Measurements from ENCODE around the gene L3MBTL1.

L3MBTL1 gene

GRCh38 chr20:43507150-43508080 is at the start of gene L3MBTL1:
L3MBTL1 (plus strand) TSS chr20:43507697; CDS start chr20:43513504, 5,807 bp downstream.
- in situ Hi-C loops (cut with MboI; ENCODE audit: low pct_unique_long_range_greater_than_20kb, low sequenced_read_pairs), result no loop called here
- no peak for DNase-seq

- no peak for DNase-seq
- in situ Hi-C loops (cut with MboI; ENCODE audit: low pct_unique_long_range_greater_than_20kb, low sequenced_read_pairs), result loop anchor here (25.0 kb wide), 1 partner anchor 229 kb away; no protein-coding TSS in a partner anchor
Observed at GRCh38 chr20:43458422-43458924, 49.0 kb upstream of the L3MBTL1 start.

GRCh38 chr20:43459022-43459942 is 48.2 kb upstream of the L3MBTL1 start:
- no peak for DNase-seq
- in situ Hi-C loops (cut with MboI; ENCODE audit: low pct_unique_long_range_greater_than_20kb, low sequenced_read_pairs), result loop anchor here (25.0 kb wide), 1 partner anchor 228 kb away; no protein-coding TSS in a partner anchor

GRCh38 chr20:43460172-43460829 is 47.2 kb upstream of the L3MBTL1 start:
- in situ Hi-C loops (cut with MboI; ENCODE audit: low pct_unique_long_range_greater_than_20kb, low sequenced_read_pairs), result loop anchor here (25.0 kb wide), 1 partner anchor 227 kb away; no protein-coding TSS in a partner anchor
- DNase-seq, result no peak

GRCh38 chr20:43460830-43461200 is 46.7 kb upstream of the L3MBTL1 start:
- DNase-seq, result no peak

GRCh38 chr20:43461894-43462659 is 45.4 kb upstream of the L3MBTL1 start:
- in situ Hi-C loops (cut with MboI; ENCODE audit: low pct_unique_long_range_greater_than_20kb, low sequenced_read_pairs), result loop anchor here (25.0 kb wide), 1 partner anchor 225 kb away; no protein-coding TSS in a partner anchor
- no peak for DNase-seq

More at GRCh38 chr20:43460830-43461200, 46.7 kb upstream of the L3MBTL1 start:
- in situ Hi-C loops (cut with MboI; ENCODE audit: low pct_unique_long_range_greater_than_20kb, low sequenced_read_pairs), result loop anchor here (25.0 kb wide), 1 partner anchor 226 kb away; no protein-coding TSS in a partner anchor

GRCh38 chr20:43462660-43463526 is 44.6 kb upstream of the L3MBTL1 start:
- in situ Hi-C loops (cut with MboI; ENCODE audit: low pct_unique_long_range_greater_than_20kb, low sequenced_read_pairs), result loop anchor here (25.0 kb wide), 1 partner anchor 224 kb away; no protein-coding TSS in a partner anchor
- DNase-seq, result no peak

- in situ Hi-C loops (cut with MboI; ENCODE audit: low pct_unique_long_range_greater_than_20kb, low sequenced_read_pairs), result loop anchor here (25.0 kb wide), 1 partner anchor 224 kb away; no protein-coding TSS in a partner anchor
- no peak for DNase-seq
Observed at GRCh38 chr20:43463527-43464218, 43.8 kb upstream of the L3MBTL1 start.

GRCh38 chr20:43464219-43464790 is 43.2 kb upstream of the L3MBTL1 start:
- in situ Hi-C loops (cut with MboI; ENCODE audit: low pct_unique_long_range_greater_than_20kb, low sequenced_read_pairs), result loop anchor here (25.0 kb wide), 1 partner anchor 223 kb away; no protein-coding TSS in a partner anchor

GRCh38 chr20:43465625-43465943 is 41.9 kb upstream of the L3MBTL1 start:
- in situ Hi-C loops (cut with MboI; ENCODE audit: low pct_unique_long_range_greater_than_20kb, low sequenced_read_pairs), result loop anchor here (25.0 kb wide), 1 partner anchor 222 kb away; no protein-coding TSS in a partner anchor
- DNase-seq, result no peak

More at GRCh38 chr20:43464219-43464790, 43.2 kb upstream of the L3MBTL1 start:
- DNase-seq, result no peak

GRCh38 chr20:43467589-43467988 is 39.9 kb upstream of the L3MBTL1 start:
- no peak for DNase-seq
- in situ Hi-C loops (cut with MboI; ENCODE audit: low pct_unique_long_range_greater_than_20kb, low sequenced_read_pairs), result loop anchor here (25.0 kb wide), 1 partner anchor 220 kb away; no protein-coding TSS in a partner anchor

- no peak for DNase-seq
- in situ Hi-C loops (cut with MboI; ENCODE audit: low pct_unique_long_range_greater_than_20kb, low sequenced_read_pairs), result loop anchor here (25.0 kb wide), 1 partner anchor 214 kb away; no protein-coding TSS in a partner anchor
Observed at GRCh38 chr20:43472671-43473380, 34.7 kb upstream of the L3MBTL1 start.

GRCh38 chr20:43473381-43473704 is 34.2 kb upstream of the L3MBTL1 start:
- in situ Hi-C loops (cut with MboI; ENCODE audit: low pct_unique_long_range_greater_than_20kb, low sequenced_read_pairs), result loop anchor here (25.0 kb wide), 1 partner anchor 214 kb away; no protein-coding TSS in a partner anchor
- DNase-seq, result no peak

- in situ Hi-C loops (cut with MboI; ENCODE audit: low pct_unique_long_range_greater_than_20kb, low sequenced_read_pairs), result no loop called here
Observed at GRCh38 chr20:43477193-43477592, 30.3 kb upstream of the L3MBTL1 start.

GRCh38 chr20:43477619-43478018 is 29.9 kb upstream of the L3MBTL1 start:
- in situ Hi-C loops (cut with MboI; ENCODE audit: low pct_unique_long_range_greater_than_20kb, low sequenced_read_pairs), result no loop called here
- DNase-seq, result no peak

More at GRCh38 chr20:43477193-43477592, 30.3 kb upstream of the L3MBTL1 start:
- no peak for DNase-seq
